Tibial nerve (tissue), 4 donors: ENCODE measurements around the gene STRIP2.

Source experiments
- CTCF ChIP-seq, 5 experiments: fragments of 200-600 bp in 3 of 5; fragments of 450-650 bp in 2 of 5; sonication (generic) in 3 of 5; IDR thresholded peaks; one replicate each; pipeline ENCODE4 v1.5.1; 2016 to 2019; ENCODE audit warnings: antibody characterized with exemption in 5 of 5, mild to moderate bottlenecking in 3 of 5, moderate library complexity in 2 of 5
- EP300 ChIP-seq, 2 donors: sonication (generic); formaldehyde crosslinking; IDR thresholded peaks; one replicate each; pipeline ENCODE4 v1.6.1; 2017; ENCODE audit warnings: antibody characterized with exemption in 2 of 2, mild to moderate bottlenecking in 1 of 2

GRCh38 chr7:129422727-129423126, 11.5 kb upstream of the STRIP2 start:
- TF ChIP-seq CTCF (IDR thresholded peaks at IDR 0.05) (no peak), EP300 (IDR thresholded peaks at IDR 0.05) (no peak)
